MM.1S (cell line): ENCODE results near the gene USP6NL.

ENCODE experiments used
- DNase-seq: peaks from one replicate; pipeline ENCODE4 v3.0.0-alpha.2; 2015
- H2AFZ ChIP-seq: fragments of 300-600 bp; sonication (generic); 2 replicates; pipeline ENCODE4 v1.6.0; 2016; ENCODE audit warnings: antibody characterized with exemption, low read length
- H3F3A ChIP-seq: fragments of 300-600 bp; sonication (generic); 2 replicates; pipeline ENCODE4 v1.6.1; 2016; ENCODE audit warnings: mild to moderate bottlenecking, antibody characterized with exemption, low read length, moderate library complexity, mixed read lengths; ENCODE audit not compliant: insufficient read depth
- H3K27ac ChIP-seq: fragments of 300-600 bp; sonication (generic); 2 replicates; pipeline ENCODE4 v1.5.1; 2016; ENCODE audit warnings: mild to moderate bottlenecking, low read length
- H3K27me3 ChIP-seq: fragments of 300-600 bp; sonication (generic); replicated peaks from 2 replicates; pipeline ENCODE4 v1.6.0; 2016; ENCODE audit warnings: low read length; ENCODE audit not compliant: insufficient read depth
- H3K36me3 ChIP-seq: fragments of 300-600 bp; sonication (generic); replicated peaks from 2 replicates; pipeline ENCODE4 v1.6.1; 2016; ENCODE audit warnings: mild to moderate bottlenecking, low read length, mixed read lengths; ENCODE audit not compliant: insufficient read depth
- H3K4me1 ChIP-seq: fragments of 300-600 bp; sonication (generic); 2 replicates; pipeline ENCODE4 v1.6.1; 2016; ENCODE audit warnings: low read length, mixed read lengths
- H3K4me2 ChIP-seq: fragments of 300-600 bp; sonication (generic); 2 replicates; pipeline ENCODE4 v1.6.0; 2016; ENCODE audit warnings: low read depth, low read length
- H3K4me3 ChIP-seq: fragments of 300-600 bp; sonication (generic); 2 replicates; pipeline ENCODE4 v1.5.1; 2016; ENCODE audit warnings: low read length, mixed read lengths
- H3K79me2 ChIP-seq: fragments of 300-600 bp; sonication (generic); 2 replicates; pipeline ENCODE4 v1.6.1; 2016; ENCODE audit warnings: mixed run types, low read length, mixed read lengths
- H3K9ac ChIP-seq: fragments of 300-600 bp; sonication (generic); 2 replicates; pipeline ENCODE4 v1.6.1; 2016; ENCODE audit warnings: low read length, mixed read lengths
- H3K9me2 ChIP-seq: fragments of 300-600 bp; sonication (generic); replicated peaks from 2 replicates; pipeline ENCODE4 v1.6.1; 2016; ENCODE audit warnings: mild to moderate bottlenecking, low read length, mixed read lengths; ENCODE audit not compliant: insufficient read depth
- H3K9me3 ChIP-seq: fragments of 300-600 bp; sonication (generic); replicated peaks from 2 replicates; pipeline ENCODE4 v1.6.1; 2016; ENCODE audit warnings: mild to moderate bottlenecking, low read length, mixed read lengths; ENCODE audit not compliant: insufficient read depth
- H4K20me1 ChIP-seq: fragments of 300-600 bp; sonication (generic); 2 replicates; pipeline ENCODE4 v1.6.1; 2016; ENCODE audit warnings: mild to moderate bottlenecking, low read length, moderate library complexity, mixed read lengths; ENCODE audit not compliant: insufficient read depth
- EZH2 ChIP-seq: fragments of 300-600 bp; sonication (generic); optimal IDR thresholded peaks from 2 replicates; pipeline ENCODE3; 2017; ENCODE audit warnings: low read depth, mild to moderate bottlenecking, antibody characterized with exemption, low read length, mixed read lengths
- EZH2phosphoT487 ChIP-seq: fragments of 300-600 bp; sonication (generic); IDR thresholded peaks from 2 replicates; pipeline ENCODE4 v1.6.1; 2018; ENCODE audit warnings: antibody characterized with exemption, low read length
- TF ChIP-seq, protein P1 (sequence below): fragments of 300-600 bp; sonication (generic); IDR thresholded peaks from 2 replicates; pipeline ENCODE4 v1.5.1; 2016; ENCODE audit warnings: antibody characterized with exemption, low read length, mixed read lengths

The USP6NL gene

DNA sequence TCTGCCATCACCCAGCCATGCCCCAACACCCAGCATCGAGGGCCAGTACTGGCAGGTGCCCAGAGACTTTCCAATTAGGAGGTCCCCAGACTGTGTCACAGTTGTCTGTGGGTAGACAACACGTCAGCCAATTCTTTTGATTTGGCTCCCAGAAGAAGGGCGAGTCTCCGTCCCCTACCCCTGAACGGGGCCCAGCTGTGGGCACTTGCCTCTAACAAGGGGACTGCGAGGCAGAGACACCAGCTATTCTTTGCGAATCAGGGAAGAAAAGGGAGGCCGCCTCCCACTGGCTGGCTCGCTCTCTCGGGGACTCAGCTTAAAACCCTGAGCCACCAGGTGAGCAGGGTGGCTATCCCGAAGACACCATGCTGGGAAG, 167.3 kb downstream of the USP6NL start:
- TF ChIP-seq, protein P1, sequence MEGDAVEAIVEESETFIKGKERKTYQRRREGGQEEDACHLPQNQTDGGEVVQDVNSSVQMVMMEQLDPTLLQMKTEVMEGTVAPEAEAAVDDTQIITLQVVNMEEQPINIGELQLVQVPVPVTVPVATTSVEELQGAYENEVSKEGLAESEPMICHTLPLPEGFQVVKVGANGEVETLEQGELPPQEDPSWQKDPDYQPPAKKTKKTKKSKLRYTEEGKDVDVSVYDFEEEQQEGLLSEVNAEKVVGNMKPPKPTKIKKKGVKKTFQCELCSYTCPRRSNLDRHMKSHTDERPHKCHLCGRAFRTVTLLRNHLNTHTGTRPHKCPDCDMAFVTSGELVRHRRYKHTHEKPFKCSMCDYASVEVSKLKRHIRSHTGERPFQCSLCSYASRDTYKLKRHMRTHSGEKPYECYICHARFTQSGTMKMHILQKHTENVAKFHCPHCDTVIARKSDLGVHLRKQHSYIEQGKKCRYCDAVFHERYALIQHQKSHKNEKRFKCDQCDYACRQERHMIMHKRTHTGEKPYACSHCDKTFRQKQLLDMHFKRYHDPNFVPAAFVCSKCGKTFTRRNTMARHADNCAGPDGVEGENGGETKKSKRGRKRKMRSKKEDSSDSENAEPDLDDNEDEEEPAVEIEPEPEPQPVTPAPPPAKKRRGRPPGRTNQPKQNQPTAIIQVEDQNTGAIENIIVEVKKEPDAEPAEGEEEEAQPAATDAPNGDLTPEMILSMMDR, result no peak
- no peak for TF ChIP-seq EZH2phosphoT487
- no peak for TF ChIP-seq EZH2
- H3K36me3 ChIP-seq, result no peaks in the 10 kb centered on the region
- H3K4me3 ChIP-seq, result no peak overlapping the region
- no peaks in the 10 kb centered on the region for H3K79me2 ChIP-seq
- H3F3A ChIP-seq, result peaks cover 22% of the 10 kb centered on the region
- H3K9me2 ChIP-seq, result no peaks in the 10 kb centered on the region
- no peak overlapping the region for H3K9ac ChIP-seq
- H3K9me3 ChIP-seq, result no peaks in the 10 kb centered on the region
- no peak overlapping the region for H2AFZ ChIP-seq
- H3K4me2 ChIP-seq, result no peak overlapping the region
- H3K27ac ChIP-seq, result no peak overlapping the region
- peaks cover 21% of the 10 kb centered on the region for H3K4me1 ChIP-seq
- H4K20me1 ChIP-seq, result no peaks in the 10 kb centered on the region
- DNase-seq, result no peak
- no peaks in the 10 kb centered on the region for H3K27me3 ChIP-seq

DNA sequence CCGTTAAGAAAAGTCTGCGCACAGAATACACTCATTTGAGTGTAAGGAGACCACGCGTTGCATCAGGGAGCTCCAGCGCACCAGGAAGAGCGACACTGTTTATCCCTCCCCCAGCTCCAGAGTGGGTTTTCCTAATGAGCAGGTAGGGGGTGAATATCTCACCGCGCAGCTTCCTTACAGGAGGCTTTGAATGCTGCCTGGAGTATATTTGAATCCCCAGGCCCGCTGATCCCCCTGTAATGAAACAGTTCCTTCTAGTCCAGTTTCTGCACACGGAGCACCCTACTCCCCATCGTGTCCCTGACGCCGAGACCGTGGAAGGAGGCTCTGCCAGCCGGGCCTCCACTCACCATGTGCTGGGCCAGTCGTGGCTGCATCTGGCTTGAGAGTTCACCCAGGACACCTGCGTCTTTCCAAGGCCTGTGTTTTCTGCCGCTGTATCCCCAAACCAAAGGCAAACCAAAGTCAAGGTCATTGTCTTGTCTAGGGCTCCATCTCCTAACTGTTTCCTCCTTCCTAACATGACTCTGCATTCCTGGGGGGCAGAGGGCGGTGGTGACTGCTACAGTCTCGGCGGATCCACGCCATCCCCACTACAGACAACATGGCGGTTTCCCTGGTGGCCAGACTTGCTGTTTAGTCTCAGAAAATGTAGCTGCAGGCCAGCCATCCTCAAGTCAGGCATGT, 167.8 kb downstream of the USP6NL start:
- Histone ChIP-seq H4K20me1 (no peaks in the 10 kb centered on the region), H3K4me2 (no peak overlapping the region), H3K27ac (no peak overlapping the region), H3K36me3 (no peaks in the 10 kb centered on the region), H2AFZ (no peak overlapping the region), H3K9me2 (no peaks in the 10 kb centered on the region), H3K4me3 (no peak overlapping the region), H3K79me2 (no peaks in the 10 kb centered on the region), H3K9ac (no peak overlapping the region), H3K27me3 (no peaks in the 10 kb centered on the region), H3K9me3 (no peaks in the 10 kb centered on the region), H3F3A (peaks cover 16% of the 10 kb centered on the region), H3K4me1 (peaks cover 16% of the 10 kb centered on the region)
- no peak for DNase-seq
- TF ChIP-seq, protein P1, result no peak
- no peak for TF ChIP-seq EZH2
- no peak for TF ChIP-seq EZH2phosphoT487

DNA sequence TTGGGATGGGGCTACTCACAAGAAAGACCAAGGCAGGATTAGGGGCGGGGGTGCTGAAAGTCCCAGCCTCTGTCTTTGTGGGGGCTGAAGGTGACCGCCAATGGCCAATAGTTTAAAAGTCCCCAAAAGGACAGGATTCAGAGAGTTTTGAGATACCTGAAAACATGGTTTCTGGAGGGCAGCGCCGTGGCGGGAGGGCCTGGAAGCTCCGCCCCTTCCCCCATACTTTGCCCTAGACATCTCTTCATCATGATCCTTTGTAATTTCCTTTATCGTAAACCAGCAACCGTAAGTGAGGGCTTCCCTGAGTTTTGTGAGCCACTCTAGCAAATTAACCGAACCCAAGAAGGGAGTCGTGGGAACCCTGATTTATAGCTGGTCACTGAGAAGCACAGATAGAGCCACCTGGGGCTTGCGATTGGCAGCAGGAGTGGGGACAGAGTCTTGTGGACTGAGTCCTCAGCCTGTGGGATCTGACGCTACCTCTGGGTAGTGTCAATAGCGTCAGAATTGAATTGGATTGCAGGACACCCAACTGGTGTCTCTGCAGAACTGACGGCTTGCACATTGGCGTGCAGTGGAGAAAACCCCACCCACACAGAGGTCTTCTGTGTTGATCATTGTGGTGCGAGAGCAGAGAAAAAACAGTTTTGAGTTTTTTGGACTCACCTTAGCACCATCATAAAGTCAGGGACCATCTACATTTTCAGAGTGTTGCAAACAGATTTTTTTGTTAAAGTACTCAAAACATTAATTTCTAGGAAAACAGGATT, 169.3 kb downstream of the USP6NL start:
- no peak overlapping the region for H3K9ac ChIP-seq
- H3K79me2 ChIP-seq, result no peaks in the 10 kb centered on the region
- H2AFZ ChIP-seq, result no peak overlapping the region
- H3K4me1 ChIP-seq, result peaks cover 5% of the 10 kb centered on the region
- no peak overlapping the region for H3K27ac ChIP-seq
- peaks cover 2% of the 10 kb centered on the region; the same call in 1 of the 2 replicates for H3F3A ChIP-seq
- H3K4me2 ChIP-seq, result no peak overlapping the region
- no peaks in the 10 kb centered on the region for H3K9me3 ChIP-seq
- DNase-seq, result no peak
- TF ChIP-seq EZH2 (no peak), EZH2phosphoT487 (no peak)
- TF ChIP-seq, protein P1, result no peak
- H4K20me1 ChIP-seq, result no peaks in the 10 kb centered on the region
- no peak overlapping the region for H3K4me3 ChIP-seq
- H3K27me3 ChIP-seq, result no peaks in the 10 kb centered on the region
- no peaks in the 10 kb centered on the region for H3K9me2 ChIP-seq
- no peaks in the 10 kb centered on the region for H3K36me3 ChIP-seq
